HepG2 (cell line): ENCODE data around the gene PIK3R3. TPM values are rescaled to one million over a fixed set of nuclear protein-coding genes. Genes with fewer than 3 reads are reported as not detected.

ENCODE experiments used
- FOXO4 ChIP-seq: sonication (generic); formaldehyde crosslinking; conservative IDR thresholded peaks from 2 replicates; pipeline ENCODE4 v1.8.1; 2023; ENCODE audit warnings: missing genetic modification reagents
- MAZ ChIP-seq, 2 experiments: sonication (generic) in 1 of 2; formaldehyde crosslinking in 1 of 2; IDR thresholded peaks; 2 replicates each; pipeline versions ENCODE4 v1.5.0 to v1.6.1; 2012 to 2020; ENCODE audit warnings: low read depth in 2 of 2, mild to moderate bottlenecking in 2 of 2, borderline replicate concordance in 1 of 2, improper control_type of control experiment in 1 of 2, low read length in 1 of 2, missing genetic modification reagents in 1 of 2, moderate library complexity in 1 of 2
- MBNL3 ChIP-seq: fragments of 250-450 bp; sonication (Bioruptor Pico); conservative IDR thresholded peaks from 2 replicates; pipeline ENCODE4 v1.8.0; 2022; ENCODE audit warnings: mild to moderate bottlenecking, inconsistent platforms
- MIER2 ChIP-seq: IDR thresholded peaks from 2 replicates; pipeline ENCODE4 v1.6.1; 2016; ENCODE audit warnings: missing biosample characterization, missing genetic modification reagents
- SMAD3 ChIP-seq: sonication (generic); formaldehyde crosslinking; IDR thresholded peaks from 2 replicates; pipeline ENCODE4 v1.4.0; 2020; ENCODE audit warnings: missing genetic modification reagents
- USF2 ChIP-seq, 2 experiments: sonication (generic) in 1 of 2; formaldehyde crosslinking in 1 of 2; IDR thresholded peaks; 2 replicates each; pipeline versions ENCODE4 v1.5.1 to v1.6.1; 2011 to 2020; ENCODE audit warnings: borderline replicate concordance in 1 of 2, low read depth in 1 of 2, low read length in 1 of 2, mild to moderate bottlenecking in 1 of 2, missing genetic modification reagents in 1 of 2, moderate library complexity in 1 of 2
- ZBTB20 ChIP-seq: sonication (generic); formaldehyde crosslinking; IDR thresholded peaks from 2 replicates; pipeline ENCODE4 v1.8.1; 2023; ENCODE audit warnings: missing genetic modification reagents, low read depth, mild to moderate bottlenecking, borderline replicate concordance
- ZNF275 ChIP-seq: sonication (generic); formaldehyde crosslinking; IDR thresholded peaks from 2 replicates; pipeline ENCODE4 v1.8.0; 2022; ENCODE audit warnings: missing genetic modification reagents, mild to moderate bottlenecking, inconsistent platforms, borderline replicate concordance
- ZNF883 ChIP-seq: sonication (generic); formaldehyde crosslinking; IDR thresholded peaks from 2 replicates; pipeline ENCODE4 v1.5.1; 2020; ENCODE audit warnings: mild to moderate bottlenecking, missing genetic modification reagents; ENCODE audit errors: not compliant biosample characterization
- polyA plus RNA-seq, 8 experiments: library from polyadenylated mRNA; depleted of rRNA in 3 of 8; stranded (reverse) in 7 of 8; unstranded in 1 of 8; fragments of >200 nt; fragmentation: Illumina TruSeq in 4 of 8; extraction: Trizol in 4 of 8; gene quantifications; 2 replicates each; pipeline versions ENCODE4 v1.2.1 to v1.2.3, GENCODE V29; 2011 to 2016; ENCODE audit warnings: low read depth in 4 of 8, missing spikeins in 1 of 8, mixed read lengths in 1 of 8; ENCODE audit not compliant: insufficient read depth in 1 of 8
- total RNA-seq, 5 experiments: library from RNA; depleted of rRNA; stranded (reverse); fragments of >200 nt; fragmentation: Illumina TruSeq; extraction: Trizol; gene quantifications; 2 replicates each; pipeline ENCODE4 v1.2.3, GENCODE V29; 2016; ENCODE audit warnings: low read depth in 1 of 5
- TF ChIP-seq, protein P1 (sequence below): IDR thresholded peaks from 2 replicates; pipeline ENCODE4 v1.6.1; 2012; ENCODE audit warnings: inconsistent platforms
- TF ChIP-seq, protein P2 (sequence below): sonication (generic); formaldehyde crosslinking; conservative IDR thresholded peaks from 2 replicates; pipeline ENCODE4 v1.8.0; 2022; ENCODE audit warnings: low read depth, missing genetic modification reagents
- TF ChIP-seq, protein P3 (sequence below): sonication (generic); formaldehyde crosslinking; IDR thresholded peaks from 2 replicates; pipeline ENCODE4 v1.9.0; 2022; ENCODE audit warnings: missing genetic modification reagents, mild to moderate bottlenecking, borderline replicate concordance
- TF ChIP-seq, protein P4 (sequence below): IDR thresholded peaks from 2 replicates; pipeline ENCODE4 v1.6.1; 2016; ENCODE audit warnings: low read depth

PIK3R3 gene
- total and polyA plus RNA-seq, 2 of the 13 experiments (the other 11 are each of a cell fraction or from before 2014, with no cell fraction given), result 0.37 to 6.9 TPM

GRCh38 chr1:46179138-46180081, 47.0 kb upstream of the PIK3R3 start (continued):
- TF ChIP-seq, protein P1, sequence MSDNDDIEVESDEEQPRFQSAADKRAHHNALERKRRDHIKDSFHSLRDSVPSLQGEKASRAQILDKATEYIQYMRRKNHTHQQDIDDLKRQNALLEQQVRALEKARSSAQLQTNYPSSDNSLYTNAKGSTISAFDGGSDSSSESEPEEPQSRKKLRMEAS, result no peak; the same call in 1 of the 2 replicates
- TF ChIP-seq, protein P2, sequence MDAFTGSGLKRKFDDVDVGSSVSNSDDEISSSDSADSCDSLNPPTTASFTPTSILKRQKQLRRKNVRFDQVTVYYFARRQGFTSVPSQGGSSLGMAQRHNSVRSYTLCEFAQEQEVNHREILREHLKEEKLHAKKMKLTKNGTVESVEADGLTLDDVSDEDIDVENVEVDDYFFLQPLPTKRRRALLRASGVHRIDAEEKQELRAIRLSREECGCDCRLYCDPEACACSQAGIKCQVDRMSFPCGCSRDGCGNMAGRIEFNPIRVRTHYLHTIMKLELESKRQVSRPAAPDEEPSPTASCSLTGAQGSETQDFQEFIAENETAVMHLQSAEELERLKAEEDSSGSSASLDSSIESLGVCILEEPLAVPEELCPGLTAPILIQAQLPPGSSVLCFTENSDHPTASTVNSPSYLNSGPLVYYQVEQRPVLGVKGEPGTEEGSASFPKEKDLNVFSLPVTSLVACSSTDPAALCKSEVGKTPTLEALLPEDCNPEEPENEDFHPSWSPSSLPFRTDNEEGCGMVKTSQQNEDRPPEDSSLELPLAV (CRISPR knock-in tag), result no peak
- peak; percentile 22; the same call in 1 of the 2 replicates for TF ChIP-seq MAZ (IDR thresholded peaks at IDR 0.05; ENCODE audit: borderline replicate concordance, low read depth, low read length)
- peak; percentile 35; the same call in 1 of the 2 replicates for TF ChIP-seq MAZ (CRISPR knock-in tag; IDR thresholded peaks at IDR 0.05; ENCODE audit: low read depth)
- no peak for TF ChIP-seq FOXO4 (CRISPR knock-in tag)
- TF ChIP-seq, protein P3, sequence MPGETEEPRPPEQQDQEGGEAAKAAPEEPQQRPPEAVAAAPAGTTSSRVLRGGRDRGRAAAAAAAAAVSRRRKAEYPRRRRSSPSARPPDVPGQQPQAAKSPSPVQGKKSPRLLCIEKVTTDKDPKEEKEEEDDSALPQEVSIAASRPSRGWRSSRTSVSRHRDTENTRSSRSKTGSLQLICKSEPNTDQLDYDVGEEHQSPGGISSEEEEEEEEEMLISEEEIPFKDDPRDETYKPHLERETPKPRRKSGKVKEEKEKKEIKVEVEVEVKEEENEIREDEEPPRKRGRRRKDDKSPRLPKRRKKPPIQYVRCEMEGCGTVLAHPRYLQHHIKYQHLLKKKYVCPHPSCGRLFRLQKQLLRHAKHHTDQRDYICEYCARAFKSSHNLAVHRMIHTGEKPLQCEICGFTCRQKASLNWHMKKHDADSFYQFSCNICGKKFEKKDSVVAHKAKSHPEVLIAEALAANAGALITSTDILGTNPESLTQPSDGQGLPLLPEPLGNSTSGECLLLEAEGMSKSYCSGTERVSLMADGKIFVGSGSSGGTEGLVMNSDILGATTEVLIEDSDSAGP (CRISPR knock-in tag), result no peak
- TF ChIP-seq ZBTB20 (CRISPR knock-in tag), result no peak
- no peak; the same call in 1 of the 2 replicates for TF ChIP-seq MIER2 (CRISPR knock-in tag)
- no peak for TF ChIP-seq USF2 (IDR thresholded peaks at IDR 0.05; ENCODE audit: low read depth, low read length)
- no peak for TF ChIP-seq USF2 (CRISPR knock-in tag; IDR thresholded peaks at IDR 0.05; ENCODE audit: borderline replicate concordance)
- TF ChIP-seq SMAD3 (CRISPR knock-in tag), result no peak
- TF ChIP-seq, protein P4, sequence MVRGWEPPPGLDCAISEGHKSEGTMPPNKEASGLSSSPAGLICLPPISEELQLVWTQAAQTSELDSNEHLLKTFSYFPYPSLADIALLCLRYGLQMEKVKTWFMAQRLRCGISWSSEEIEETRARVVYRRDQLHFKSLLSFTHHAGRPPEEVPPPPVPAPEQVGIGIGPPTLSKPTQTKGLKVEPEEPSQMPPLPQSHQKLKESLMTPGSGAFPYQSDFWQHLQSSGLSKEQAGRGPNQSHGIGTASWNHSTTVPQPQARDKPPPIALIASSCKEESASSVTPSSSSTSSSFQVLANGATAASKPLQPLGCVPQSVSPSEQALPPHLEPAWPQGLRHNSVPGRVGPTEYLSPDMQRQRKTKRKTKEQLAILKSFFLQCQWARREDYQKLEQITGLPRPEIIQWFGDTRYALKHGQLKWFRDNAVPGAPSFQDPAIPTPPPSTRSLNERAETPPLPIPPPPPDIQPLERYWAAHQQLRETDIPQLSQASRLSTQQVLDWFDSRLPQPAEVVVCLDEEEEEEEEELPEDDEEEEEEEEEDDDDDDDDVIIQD (CRISPR knock-in tag), result peak; percentile 21; the same call in 1 of the 2 replicates
- no peak for TF ChIP-seq ZNF275
- TF ChIP-seq MBNL3, result no peak
- TF ChIP-seq ZNF883 (CRISPR knock-in tag), result no peak
